Stimulated activated CD8-positive, alpha-beta memory T cell treated with anti-CD3 and anti-CD28 coated beads, Interleukin-12 subunit alpha, Interleukin-12 subunit beta, amount 100 ng/mL, for 4 hours (primary cell): Measurements from ENCODE around the gene HAS3.
"Not testable (repeated sequence)": the region's sequence is repeated elsewhere in the genome, so short reads cannot be mapped to it uniquely, and the experiment has no call there.

Source experiments
- DNase-seq: peaks from one replicate; pipeline ENCODE4 v3.0.0-alpha.2; 2020; ENCODE audit warnings: low read depth

HAS3 gene

GRCh38 chr16:69149621-69150020 is 44.2 kb downstream of the HAS3 start:
- not testable (repeated sequence) for DNase-seq

- no peak for DNase-seq
These were observed 44.9 kb downstream of the HAS3 start for GRCh38 chr16:69150146-69150865.

- no peak for DNase-seq
These were observed 51.7 kb downstream of the HAS3 start for GRCh38 chr16:69157196-69157595.

- no peak for DNase-seq
These were observed 54.7 kb downstream of the HAS3 start for GRCh38 chr16:69160192-69160591.

- no peak for DNase-seq
These were observed 60.1 kb downstream of the HAS3 start for GRCh38 chr16:69165584-69165983.

GRCh38 chr16:69166221-69166833 is 60.9 kb downstream of the HAS3 start:
- DNase-seq, result peak; percentile 51

GRCh38 chr16:69166946-69167930 is 61.8 kb downstream of the HAS3 start:
- no peak for DNase-seq
